ENCODE results near the gene LRRC28. TPM values are rescaled to one million over a fixed set of nuclear protein-coding genes. Genes with fewer than 3 reads are reported as not detected.

LRRC28 gene
- total and polyA plus RNA-seq, 10 of the 15 experiments (the other 5 are each of a cell fraction or from before 2014, with no cell fraction given) = 21.3 to 54.9 (median 27.7) TPM

DNA sequence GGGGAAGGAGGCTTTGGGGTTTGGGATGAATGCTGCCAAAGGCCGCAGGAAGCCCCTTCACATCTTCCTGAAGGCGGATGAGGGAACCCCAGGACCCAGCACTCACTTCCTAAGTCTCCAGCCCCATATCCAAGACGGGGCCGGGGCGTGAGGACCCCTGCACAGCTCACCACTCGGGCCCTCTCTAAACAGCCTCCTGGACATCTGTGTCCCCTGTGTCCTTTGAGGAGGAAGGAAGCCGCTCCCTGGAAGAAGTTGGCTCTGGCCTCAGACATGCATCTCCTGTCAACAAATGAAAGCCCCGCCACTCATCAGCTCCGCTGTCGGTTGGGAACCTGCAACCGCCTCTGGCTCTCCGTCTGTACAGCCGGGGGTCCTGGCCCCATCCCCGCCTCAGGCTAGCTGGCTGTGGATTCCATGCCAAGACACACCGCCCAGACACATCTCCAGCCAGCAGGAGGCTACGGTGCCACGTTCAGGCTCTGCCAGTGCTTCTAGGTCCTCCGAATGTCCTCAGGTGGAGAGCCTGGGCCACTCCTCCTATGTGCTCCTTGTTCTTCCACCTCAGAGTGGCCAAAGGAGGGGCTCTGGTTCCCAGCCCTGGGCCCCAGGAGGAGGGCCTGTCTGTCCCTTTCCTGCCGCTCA is 174.5 kb downstream of the LRRC28 start (continued):
- TF ChIP-seq, protein P1, sequence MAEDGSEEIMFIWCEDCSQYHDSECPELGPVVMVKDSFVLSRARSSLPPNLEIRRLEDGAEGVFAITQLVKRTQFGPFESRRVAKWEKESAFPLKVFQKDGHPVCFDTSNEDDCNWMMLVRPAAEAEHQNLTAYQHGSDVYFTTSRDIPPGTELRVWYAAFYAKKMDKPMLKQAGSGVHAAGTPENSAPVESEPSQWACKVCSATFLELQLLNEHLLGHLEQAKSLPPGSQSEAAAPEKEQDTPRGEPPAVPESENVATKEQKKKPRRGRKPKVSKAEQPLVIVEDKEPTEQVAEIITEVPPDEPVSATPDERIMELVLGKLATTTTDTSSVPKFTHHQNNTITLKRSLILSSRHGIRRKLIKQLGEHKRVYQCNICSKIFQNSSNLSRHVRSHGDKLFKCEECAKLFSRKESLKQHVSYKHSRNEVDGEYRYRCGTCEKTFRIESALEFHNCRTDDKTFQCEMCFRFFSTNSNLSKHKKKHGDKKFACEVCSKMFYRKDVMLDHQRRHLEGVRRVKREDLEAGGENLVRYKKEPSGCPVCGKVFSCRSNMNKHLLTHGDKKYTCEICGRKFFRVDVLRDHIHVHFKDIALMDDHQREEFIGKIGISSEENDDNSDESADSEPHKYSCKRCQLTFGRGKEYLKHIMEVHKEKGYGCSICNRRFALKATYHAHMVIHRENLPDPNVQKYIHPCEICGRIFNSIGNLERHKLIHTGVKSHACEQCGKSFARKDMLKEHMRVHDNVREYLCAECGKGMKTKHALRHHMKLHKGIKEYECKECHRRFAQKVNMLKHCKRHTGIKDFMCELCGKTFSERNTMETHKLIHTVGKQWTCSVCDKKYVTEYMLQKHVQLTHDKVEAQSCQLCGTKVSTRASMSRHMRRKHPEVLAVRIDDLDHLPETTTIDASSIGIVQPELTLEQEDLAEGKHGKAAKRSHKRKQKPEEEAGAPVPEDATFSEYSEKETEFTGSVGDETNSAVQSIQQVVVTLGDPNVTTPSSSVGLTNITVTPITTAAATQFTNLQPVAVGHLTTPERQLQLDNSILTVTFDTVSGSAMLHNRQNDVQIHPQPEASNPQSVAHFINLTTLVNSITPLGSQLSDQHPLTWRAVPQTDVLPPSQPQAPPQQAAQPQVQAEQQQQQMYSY (CRISPR knock-in tag; IDR thresholded peaks at IDR 0.05) = no peak
- TF ChIP-seq ASH2L (IDR thresholded peaks at IDR 0.05; ENCODE audit: borderline replicate concordance, low read depth) (no peak), NBN (IDR thresholded peaks at IDR 0.05) (no peak), TCF3 (IDR thresholded peaks at IDR 0.05; ENCODE audit: borderline replicate concordance, insufficient read depth, low read depth, low read length) (no peak), MTA2 (IDR thresholded peaks at IDR 0.05; ENCODE audit: low read depth) (no peak)

GRCh38 chr15:99426431-99427105 is 175.3 kb downstream of the LRRC28 start:
- POLR2A ChIA-PET = interaction anchor here (1.1 kb wide), 1 partner anchor 16 kb away, joined by 3 read pairs; no protein-coding TSS in a partner anchor
- no peaks in the 10 kb centered on the region for H3K79me2 ChIP-seq (ENCODE audit: control insufficient read depth, insufficient read depth, low read length)
- no peaks in the 10 kb centered on the region for H3K36me3 ChIP-seq (ENCODE audit: control insufficient read depth in 2 of 2, insufficient read depth in 2 of 2, low read length in 1 of 2)
- 90% methylated on average over 26 of the region's 26 CpGs for WGBS (ENCODE audit: insufficient coverage, insufficient replicate concordance, low lambda C conversion rate, missing lambda C conversion rate)
- no peak for TF ChIP-seq CEBPB (IDR thresholded peaks at IDR 0.05; ENCODE audit: borderline replicate concordance in 1 of 2, low read depth in 2 of 2, low read length in 2 of 2)
- no peak for TF ChIP-seq EZH2 (IDR thresholded peaks at IDR 0.05; ENCODE audit: borderline replicate concordance, control insufficient read depth, low read depth, low read length)
- no peak for TF ChIP-seq TARDBP (IDR thresholded peaks at IDR 0.05; ENCODE audit: borderline replicate concordance)
- no peak for TF ChIP-seq PAX8 (IDR thresholded peaks at IDR 0.05)
- TF ChIP-seq, protein P2, sequence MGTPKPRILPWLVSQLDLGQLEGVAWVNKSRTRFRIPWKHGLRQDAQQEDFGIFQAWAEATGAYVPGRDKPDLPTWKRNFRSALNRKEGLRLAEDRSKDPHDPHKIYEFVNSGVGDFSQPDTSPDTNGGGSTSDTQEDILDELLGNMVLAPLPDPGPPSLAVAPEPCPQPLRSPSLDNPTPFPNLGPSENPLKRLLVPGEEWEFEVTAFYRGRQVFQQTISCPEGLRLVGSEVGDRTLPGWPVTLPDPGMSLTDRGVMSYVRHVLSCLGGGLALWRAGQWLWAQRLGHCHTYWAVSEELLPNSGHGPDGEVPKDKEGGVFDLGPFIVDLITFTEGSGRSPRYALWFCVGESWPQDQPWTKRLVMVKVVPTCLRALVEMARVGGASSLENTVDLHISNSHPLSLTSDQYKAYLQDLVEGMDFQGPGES (IDR thresholded peaks at IDR 0.05) = no peak
- TF ChIP-seq TBL1XR1 (IDR thresholded peaks at IDR 0.05; ENCODE audit: low read depth, low read length) = no peak
- TF ChIP-seq BHLHE40 (IDR thresholded peaks at IDR 0.05; ENCODE audit: borderline replicate concordance in 1 of 2, low read depth in 2 of 2, low read length in 1 of 2) = no peak
- no peak overlapping the region for H3K4me3 ChIP-seq
- H3K4me2 ChIP-seq (ENCODE audit: control insufficient read depth, insufficient read depth) = no peak overlapping the region
- 0 out of 3 replicates have a peak, but pooled peaks cover 1% of the 10 kb centered on the region for H3K9me3 ChIP-seq (replicated peaks; ENCODE audit: control insufficient read depth, insufficient read depth, low read length)
- H3K9ac ChIP-seq (ENCODE audit: control insufficient read depth, insufficient read depth, low read length) = no peak overlapping the region
- ATAC-seq (no peak), DNase-seq (ENCODE audit: low read depth, low spot score) (no peak), FAIRE-seq (no peak)
- no peak overlapping the region for H2AFZ ChIP-seq (ENCODE audit: control insufficient read depth, low read depth, low read length)
- RAD21 ChIA-PET (ENCODE audit: unreplicated experiment) = interaction anchor here (1.6 kb wide), 1 partner anchor 78 kb away, joined by 3 read pairs; no protein-coding TSS in a partner anchor
- SMC1A ChIA-PET (ENCODE audit: uncharacterized antibody, unreplicated experiment) = no interaction called here
- H4K20me1 ChIP-seq (ENCODE audit: control insufficient read depth, insufficient read depth) = no peaks in the 10 kb centered on the region
- no TSS peak for BruUV-seq (replicated peaks)
- in situ Hi-C loops (cut with MboI) = no loop called here
- no peaks in the 10 kb centered on the region; a peak in 1 of 4 replicates for H3K27me3 ChIP-seq (replicated peaks in 1 of 2; ENCODE audit: control insufficient read depth in 2 of 2, insufficient read depth in 2 of 2, low read length in 1 of 2)
- CTCF ChIA-PET = no interaction called here
- H3K27ac ChIP-seq (ENCODE audit: control insufficient read depth, insufficient read depth) = no peak overlapping the region
- H3K4me1 ChIP-seq (ENCODE audit: control insufficient read depth, insufficient read depth, low read length) = peaks cover 16% of the 10 kb centered on the region
- intact Hi-C loops (cut with micrococcal nuclease; ENCODE audit: unreplicated experiment) = no loop called here
